HG02938 (cell line): ENCODE results near the gene TSPAN16.

Source experiments
- ATAC-seq: cut with Tn5 transposase; IDR thresholded peaks from one replicate; pipeline ENCODE4 v1.9.1; 2021; ENCODE audit warnings: mild to moderate bottlenecking, moderate library complexity; ENCODE audit not compliant: unreplicated experiment

Gene TSPAN16

DNA sequence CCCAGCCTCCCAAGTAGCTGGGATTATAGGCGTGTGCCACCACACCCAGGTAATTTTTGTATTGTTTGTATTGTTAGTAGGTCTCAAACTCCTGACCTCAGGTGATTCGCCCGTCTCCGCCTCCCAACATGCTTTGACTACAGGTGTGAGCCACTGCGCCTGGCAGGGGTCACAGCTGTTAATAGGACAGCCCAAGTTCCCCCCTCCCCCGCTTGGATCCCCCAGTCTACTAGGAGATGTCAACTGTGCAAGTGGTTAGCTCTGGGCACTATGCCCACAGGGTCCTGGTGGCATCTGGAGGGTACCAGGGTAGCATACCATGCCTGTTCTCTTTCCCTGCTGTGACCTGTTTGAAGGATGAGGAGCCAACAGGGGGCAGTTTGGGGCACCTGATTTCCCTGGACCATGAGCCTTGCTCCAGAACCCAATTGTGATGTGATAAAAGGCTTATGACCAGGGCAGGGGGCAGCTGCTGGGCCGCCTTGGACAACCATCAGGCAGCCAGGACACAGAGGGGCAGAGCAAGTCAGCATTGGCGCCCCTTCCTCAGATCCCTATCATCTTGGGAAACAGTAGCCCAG is at the start of gene TSPAN16:
TSPAN16 (plus strand) TSS at position 496 of the 581 bp plus-strand sequence. CDS start 138 bp downstream, outside the sequence.
- ATAC-seq = no peak

DNA sequence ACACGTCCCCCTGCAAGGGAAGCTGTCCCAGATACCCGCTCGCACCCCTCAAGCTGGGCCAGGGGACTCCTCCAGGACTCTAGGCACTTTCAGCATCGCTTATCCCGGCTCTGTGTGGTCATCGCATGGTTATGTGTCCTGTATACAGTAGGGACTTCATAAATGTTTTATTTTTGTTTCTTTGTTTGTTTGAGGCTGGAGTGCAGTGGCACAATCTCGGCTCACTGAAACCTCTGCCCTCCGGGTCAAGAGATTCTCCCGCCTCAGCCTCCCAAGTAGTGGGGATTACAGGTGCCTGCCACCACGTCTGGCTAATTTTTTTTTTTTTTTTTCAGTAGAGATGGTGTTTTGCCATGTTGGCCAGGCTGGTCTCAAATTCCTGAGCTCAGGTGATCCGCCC is 49.0 kb upstream of the TSPAN16 start:
- ATAC-seq = no peak

GRCh38 chr19:11247391-11247790 is 48.6 kb upstream of the TSPAN16 start:
- no peak for ATAC-seq

DNA sequence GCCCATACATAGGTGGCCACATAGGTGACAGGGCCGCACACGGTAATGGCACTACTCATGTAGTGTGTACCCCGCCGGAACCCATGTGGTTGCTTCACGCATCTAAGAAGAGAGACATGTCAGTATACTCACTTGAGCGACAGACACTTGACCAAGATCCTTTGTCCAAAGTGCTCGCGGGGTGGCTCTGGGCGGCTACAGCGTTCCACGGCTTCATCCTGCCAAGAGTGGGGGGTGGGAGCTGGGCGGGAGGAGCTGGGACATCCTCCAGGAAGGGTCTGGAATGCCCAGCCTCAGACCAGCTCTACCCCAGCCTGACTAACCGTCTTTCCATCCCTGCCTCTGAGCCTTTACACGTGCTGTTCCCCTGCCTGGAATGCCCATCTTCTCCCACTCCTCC is 48.0 kb upstream of the TSPAN16 start:
- no peak for ATAC-seq

DNA sequence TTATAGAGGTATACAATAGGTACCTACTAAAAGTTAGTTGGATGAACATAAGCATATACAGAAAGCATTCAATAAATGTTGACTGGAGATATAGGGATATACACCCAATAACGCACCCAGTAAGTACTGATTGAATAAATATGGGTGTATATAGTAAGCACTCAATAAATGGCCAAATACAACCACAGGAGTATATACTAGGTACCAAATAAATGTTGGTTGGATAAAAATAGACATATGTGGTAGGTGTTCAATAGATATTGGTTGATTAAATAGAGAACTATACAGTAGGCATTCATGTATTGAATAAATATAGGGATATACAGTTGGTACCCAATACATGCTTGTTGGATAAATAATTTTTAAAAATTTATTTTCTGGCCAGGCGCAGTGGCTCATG is 47.1 kb upstream of the TSPAN16 start:
- ATAC-seq = no peak

DNA sequence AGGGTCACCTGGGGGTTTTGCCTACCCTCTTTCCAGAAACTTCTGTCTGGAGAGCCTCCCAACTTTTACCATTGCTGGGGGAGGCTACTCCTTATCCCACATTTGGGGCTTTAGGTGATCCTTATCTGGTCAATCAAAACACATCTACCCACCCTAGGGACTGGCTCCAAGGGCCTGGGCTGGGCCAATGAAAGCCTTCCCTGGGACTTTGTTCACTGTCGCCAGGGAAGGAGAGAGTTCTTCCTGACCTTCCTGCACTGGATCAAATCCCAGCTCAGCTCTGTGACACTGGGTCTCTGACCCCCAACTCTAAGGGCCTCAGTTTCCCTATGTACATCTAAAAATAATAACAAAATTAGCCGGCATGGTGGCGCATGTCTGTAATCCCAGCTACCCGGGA is 44.7 kb upstream of the TSPAN16 start:
- ATAC-seq = no peak

GRCh38 chr19:11251650-11252314 is 44.2 kb upstream of the TSPAN16 start:
- no peak for ATAC-seq

DNA sequence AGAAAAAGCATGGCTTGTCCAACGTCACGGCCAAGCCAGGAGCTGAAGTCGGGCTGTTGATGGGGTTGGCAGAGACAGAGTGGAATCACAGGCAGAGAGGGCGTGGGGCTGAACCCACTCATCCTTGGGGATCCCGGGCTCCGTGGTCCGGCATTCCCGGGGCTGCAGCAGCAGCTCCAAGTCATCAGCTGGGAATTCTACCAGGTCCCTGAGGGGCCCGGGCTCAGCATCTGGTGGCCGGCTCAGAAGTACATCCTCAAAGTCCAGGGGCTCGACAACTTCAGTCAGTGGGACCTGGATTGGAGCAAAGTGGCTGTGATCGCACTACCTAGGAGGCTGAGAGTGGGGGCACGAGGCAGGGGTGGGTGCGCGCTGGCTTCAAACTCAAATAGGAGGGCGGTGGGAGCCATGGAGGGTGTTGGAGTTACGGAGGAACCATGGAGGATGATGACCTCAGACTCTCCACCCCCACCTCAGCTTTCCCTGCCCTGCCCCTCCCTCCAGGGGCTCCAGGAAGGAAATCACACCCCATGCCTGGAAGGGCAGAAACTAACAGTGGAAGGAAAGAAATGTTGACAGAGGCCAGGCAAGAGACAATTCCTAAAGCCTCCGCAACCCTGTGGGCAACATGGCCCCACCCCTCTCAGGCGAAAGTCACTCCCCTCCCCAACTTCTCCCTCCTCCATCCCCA is 43.1 kb upstream of the TSPAN16 start:
- no peak for ATAC-seq

DNA sequence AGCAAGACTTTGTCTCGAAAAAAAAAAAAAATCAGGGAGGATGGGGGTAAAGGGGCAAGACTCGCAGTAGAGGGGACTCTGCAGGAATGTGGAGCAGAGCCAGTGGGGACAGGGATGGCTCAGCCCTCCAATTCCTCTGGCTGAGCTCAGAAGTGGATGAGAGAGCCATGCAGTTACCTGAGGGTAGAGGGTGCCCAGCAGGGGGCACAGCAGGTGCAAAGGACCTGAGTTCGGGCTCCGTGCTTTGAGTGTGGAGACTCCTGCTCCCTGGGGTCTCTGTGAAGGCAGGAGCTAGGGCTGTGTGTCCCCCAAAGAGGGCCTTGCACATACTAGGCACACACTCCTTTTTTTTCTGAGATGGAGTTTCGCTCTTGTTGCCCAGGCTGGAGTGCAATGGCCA is 41.3 kb upstream of the TSPAN16 start:
- no peak for ATAC-seq

DNA sequence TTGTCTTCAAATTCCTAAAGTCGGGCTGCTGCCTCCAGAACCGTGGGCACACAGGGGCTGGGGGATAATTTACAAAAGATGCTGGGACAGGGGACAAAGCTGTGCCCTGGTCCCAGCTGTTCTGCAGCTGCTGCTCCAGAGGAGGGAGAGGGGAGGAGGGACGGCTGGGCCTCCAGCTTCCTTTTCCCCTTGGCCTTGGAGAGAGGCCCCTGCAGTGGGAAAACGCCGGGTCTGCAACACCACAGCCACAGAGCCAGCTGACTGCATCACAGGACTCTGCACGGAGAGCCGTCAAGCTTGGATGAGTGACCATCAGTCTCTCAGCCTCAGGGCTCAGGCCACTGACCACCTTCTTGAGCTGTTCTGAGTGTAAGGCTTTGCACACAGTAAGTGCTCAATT is 39.8 kb upstream of the TSPAN16 start:
- no peak for ATAC-seq

DNA sequence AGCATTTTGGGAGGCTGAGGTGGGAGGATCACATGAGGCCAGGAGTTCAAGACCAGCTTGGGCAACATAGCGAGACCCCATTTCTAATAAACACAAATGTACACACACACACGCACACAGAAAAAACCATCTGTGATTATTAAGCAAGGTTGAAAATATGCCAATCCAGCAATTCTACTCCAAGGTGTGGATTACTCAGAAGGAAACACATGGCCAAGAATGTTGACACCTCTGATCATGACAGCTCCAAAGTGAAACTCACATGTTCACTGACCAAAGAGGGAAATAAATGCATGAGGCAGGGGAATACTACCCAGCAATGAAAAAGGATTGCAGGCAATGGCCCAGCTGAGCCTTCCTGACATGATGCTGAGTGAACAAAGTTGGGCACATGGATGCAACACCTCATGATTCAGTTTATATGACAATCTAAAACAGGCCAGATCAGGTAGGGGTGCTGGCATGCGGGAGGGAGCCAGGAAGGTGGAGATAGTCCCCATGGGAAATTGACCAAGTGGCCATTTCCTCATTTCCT is 38.0 kb upstream of the TSPAN16 start:
- no peak for ATAC-seq

- no peak for ATAC-seq
Observed at GRCh38 chr19:11260996-11261395, 35.0 kb upstream of the TSPAN16 start.

GRCh38 chr19:11261431-11261970 is 34.5 kb upstream of the TSPAN16 start:
- ATAC-seq = no peak

GRCh38 chr19:11261971-11262839 is 33.8 kb upstream of the TSPAN16 start, which contains the start of gene DOCK6:
Gene DOCK6, minus strand, starts transcription at chr19:11262524. Its CDS starts 84 bp downstream, at chr19:11262440.
- no peak for ATAC-seq

- ATAC-seq = no peak
Observed at GRCh38 chr19:11263726-11264125, 32.2 kb upstream of the TSPAN16 start.

GRCh38 chr19:11264452-11265176 is 31.3 kb upstream of the TSPAN16 start:
- ATAC-seq = no peak

GRCh38 chr19:11265177-11265784 is 30.7 kb upstream of the TSPAN16 start:
- ATAC-seq = no peak

- ATAC-seq = no peak
Observed at GRCh38 chr19:11265785-11266236, 30.1 kb upstream of the TSPAN16 start.

- ATAC-seq = no peak
Observed at GRCh38 chr19:11267316-11268085, 28.5 kb upstream of the TSPAN16 start.
